GM18498 (cell line): ENCODE data around the gene TUBGCP5.

Experiments
- ATAC-seq: cut with Tn5 transposase; IDR thresholded peaks from one replicate; pipeline ENCODE4 v1.9.1; 2021; ENCODE audit warnings: mild to moderate bottlenecking, moderate library complexity; ENCODE audit not compliant: unreplicated experiment

TUBGCP5 gene

DNA sequence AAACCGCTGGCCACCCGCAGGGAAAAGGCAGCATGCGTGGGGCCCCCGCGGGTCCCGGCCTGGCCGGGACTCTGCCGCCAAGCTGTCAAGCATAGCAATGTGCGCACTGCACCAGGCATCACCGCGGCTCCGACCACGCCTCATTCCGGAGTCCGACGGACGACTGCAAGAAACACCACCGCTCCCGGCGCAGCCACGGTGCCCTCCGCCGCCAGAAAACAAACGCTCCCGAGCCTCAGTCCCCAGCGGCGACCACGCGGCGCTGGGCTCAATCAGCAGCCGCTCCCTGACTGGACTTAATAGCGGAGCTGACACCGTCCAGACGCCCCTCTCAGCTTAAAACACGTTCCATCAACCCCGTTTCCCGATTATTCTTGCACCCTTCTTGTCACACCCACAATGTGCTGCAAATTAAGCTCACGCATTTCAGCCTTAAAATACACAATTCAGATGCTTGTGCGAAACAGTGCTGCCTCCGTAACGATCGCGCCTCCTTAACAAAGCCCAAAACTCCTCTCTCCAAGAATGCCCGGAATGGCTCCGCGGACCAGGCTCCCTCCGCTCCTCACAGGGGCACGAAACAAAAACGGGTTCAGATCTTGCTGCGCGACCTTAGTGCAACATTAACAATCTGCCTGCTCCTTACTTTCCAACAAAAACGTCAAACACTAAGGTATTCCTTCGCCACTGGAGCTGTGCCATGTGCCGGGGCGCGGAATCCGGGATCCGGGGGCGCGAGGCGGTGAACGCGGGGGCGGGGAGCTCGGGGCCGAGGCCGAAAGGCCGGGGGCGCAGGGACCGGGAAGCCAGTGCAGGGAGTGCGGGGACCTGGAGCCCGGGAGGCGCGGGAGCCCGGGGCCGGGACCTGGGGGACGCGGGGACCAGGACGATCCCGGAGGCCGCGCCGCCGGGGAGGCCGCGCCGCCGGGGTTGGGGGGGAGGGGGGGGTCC is 59.9 kb downstream of the TUBGCP5 start:
- peak; percentile 64 for ATAC-seq

DNA sequence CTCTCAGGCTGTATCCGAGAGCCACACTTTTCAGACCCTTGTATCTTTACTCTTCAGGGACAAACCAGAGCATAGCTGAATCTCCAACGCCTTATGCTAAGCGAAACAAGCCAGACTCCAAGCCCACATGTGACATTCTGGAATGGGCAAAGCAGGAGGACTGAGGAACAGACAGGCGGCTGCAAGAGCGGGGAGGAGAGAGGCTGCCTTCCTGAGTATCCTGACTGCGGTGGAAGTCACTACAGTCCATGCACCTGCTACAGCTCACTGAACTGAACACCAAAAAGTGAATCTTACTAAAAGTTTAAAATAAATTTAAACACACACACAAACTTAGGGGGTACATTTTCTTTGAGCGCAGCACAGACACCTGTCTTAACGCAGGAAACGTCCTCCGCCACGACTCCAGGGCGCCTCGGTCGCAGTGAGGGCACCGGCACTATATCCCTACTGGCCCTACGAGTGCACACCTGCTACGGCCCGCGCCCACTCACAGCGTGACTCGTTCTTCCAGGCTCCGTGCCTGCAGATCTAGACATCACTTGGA is 60.6 kb downstream of the TUBGCP5 start:
- ATAC-seq = peak; percentile 32

DNA sequence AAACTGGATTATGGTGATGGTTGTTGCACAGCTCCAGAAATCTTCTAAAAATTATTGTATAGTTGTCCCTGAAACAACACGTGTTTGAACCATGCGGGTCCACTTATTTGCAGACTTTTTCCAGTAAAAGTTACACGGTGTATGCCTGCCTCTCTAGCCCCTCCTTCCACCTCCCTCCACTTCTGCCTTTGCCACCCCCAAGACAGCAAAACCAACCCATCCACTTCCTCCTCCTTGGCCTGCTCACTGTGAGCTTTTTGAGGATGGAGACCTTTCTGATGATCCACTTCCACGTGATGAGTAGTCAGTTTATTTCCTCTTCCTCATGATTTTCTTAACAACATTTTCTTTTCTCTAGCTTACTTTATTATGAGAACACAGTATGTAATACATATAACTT is 64.6 kb downstream of the TUBGCP5 start:
- ATAC-seq = no peak

DNA sequence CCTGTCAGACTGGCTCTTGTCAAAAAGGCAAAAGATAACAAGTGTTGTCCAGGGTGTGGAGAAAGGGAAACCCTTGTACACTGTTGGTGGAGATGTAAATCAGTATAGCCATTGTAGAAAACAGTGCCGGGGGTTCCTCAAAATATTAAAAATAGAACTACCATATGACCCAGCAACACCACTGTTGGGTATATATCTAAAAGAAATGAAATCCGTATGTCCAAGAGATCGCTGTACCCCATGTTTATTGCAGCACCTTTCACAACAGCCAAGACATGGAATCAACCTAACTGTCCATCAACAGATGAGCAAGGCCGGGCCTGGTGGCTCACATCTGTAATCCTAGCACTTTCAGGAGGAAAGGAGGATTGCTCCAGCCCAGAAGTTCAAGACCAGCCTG is 65.4 kb downstream of the TUBGCP5 start:
- ATAC-seq = no peak

DNA sequence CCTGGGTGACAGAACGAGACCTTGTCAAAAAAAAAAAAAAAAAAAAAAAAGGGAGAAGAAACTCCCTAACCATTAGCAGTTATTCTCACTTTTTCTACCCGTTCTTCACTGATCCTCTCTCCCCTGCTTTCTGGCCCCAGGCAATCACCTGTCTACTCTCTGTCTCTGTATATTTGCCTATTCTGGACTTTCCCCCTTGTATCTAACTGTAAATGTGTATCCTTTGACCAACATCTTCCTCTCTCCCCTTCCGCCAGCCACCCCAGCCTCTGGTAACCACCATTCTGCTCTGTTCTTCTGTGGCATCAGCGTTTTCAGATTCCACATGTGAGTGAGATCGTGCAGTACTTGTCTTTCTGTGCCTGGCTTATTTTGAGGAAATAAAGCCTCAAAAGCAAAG is 66.1 kb downstream of the TUBGCP5 start:
- ATAC-seq = no peak

DNA sequence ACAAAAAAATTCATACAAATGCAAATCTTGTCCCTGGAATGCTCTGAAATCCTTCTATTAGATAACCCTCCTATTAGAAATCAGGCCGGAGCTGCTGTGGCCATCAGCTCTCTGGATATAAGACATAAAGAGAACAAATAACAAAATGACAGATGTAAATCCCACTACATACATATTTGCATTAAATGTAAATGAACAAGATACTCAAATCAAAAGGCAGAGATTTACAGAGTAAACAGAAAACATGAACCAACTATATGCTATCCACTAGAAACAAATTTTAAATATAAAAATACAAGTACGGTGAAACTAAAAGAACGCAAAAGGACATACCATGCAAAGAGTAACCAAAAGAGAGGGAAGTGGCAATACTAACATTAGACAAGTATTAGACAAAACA is 69.9 kb downstream of the TUBGCP5 start:
- no peak for ATAC-seq

DNA sequence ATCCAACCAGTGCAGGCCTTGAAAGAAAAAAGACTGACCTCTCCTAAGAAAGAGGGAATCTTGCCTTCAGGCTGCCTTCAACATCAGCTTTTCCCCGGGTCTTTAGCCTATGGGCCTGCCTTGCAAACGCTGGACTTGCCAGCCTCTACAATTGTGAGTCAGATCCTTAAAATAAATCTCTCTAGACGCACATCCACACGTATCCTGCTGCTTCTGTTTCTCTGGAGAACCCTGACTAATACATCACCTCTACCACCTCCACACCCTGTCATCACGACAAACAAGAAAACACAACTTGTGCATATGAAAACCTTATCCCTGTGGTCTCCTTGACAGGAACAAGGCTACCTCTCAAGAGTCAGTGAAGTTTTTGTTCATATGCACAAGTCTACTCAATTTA is 71.0 kb downstream of the TUBGCP5 start:
- no peak for ATAC-seq

DNA sequence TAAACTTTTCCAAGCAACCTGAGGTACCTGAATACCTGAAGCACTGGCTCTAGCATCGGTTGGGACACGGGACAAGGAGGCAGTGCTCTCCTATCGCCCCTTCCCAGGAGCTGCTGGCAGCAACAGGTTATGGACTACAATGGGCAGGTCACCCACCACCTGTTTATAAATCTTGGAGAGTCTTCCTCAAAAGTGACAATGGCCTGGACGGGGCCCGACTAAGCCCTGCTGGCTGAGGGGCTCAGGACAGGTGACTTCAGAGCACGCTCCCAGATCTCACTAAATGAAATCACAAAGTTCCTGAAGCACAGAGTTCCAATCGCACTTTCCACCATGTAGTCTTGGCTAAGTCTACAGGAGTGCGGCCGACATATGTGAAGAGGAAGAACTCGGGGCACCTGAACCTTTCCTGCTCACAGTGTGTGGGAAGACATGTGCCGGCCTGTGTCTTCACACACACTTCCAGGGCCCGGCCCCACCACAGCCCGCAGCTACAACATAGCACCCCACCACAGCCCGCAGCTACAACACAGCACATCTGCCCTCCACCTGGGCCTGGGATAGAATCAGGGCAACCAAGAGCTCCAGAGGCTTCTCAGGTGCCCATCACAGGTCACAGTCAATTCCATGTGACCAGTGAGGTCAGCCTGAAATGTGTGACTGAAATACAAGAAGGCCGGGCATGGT is 72.1 kb downstream of the TUBGCP5 start:
- no peak for ATAC-seq

DNA sequence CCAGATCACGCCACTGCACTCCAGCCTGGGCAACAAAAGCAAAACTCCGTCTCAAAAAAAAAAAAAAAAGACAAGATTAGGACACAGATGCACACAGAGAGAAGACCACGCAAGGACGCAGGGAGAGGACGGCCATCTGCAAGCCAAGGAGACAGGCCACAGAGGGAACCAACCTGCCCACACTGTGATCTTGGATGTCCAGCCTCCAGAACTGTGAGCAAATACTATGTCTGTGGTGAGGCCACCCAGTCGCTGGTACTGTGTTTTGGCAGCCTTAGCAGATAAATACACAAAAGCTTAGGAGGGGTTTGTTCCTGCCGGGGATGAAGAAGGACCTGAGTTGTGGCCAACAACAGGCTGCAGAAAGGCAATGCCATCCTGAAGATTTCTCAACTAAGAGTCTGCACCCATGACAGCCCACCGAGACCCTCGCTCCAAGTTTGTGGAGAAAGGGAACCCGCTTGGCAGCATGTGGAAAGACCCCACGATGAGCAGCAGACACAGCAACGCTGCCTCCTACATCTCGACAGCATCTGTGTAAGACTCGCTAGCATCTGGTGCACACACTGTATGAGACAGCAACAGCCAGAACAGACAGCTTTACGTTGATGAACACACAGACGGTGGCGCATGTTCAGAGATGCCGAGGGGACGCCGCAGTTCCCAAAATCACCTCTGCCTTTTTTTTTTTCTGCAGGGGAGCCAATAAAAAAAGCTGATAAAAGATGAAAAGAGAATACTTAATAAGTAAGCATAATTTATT is 72.9 kb downstream of the TUBGCP5 start:
- ATAC-seq = no peak

DNA sequence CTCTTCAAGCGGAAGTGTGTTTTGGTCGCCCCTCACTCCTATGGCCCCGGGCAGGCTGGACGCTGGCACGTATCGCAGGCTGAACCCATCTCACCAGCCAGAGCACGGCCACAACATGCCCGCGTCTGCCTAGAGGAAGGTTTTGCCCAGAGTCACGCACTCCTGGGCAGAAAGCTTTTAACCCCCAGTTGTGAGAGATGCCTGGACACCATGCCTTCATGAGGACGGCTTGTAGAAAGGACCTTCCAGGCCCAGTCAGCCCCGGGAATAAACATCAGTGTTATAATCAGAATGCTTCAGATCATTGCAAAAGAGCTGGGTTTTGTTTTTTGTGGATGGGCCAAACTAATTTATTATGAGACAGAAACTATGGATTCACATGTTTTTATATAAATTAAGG is 75.7 kb downstream of the TUBGCP5 start:
- no peak for ATAC-seq

DNA sequence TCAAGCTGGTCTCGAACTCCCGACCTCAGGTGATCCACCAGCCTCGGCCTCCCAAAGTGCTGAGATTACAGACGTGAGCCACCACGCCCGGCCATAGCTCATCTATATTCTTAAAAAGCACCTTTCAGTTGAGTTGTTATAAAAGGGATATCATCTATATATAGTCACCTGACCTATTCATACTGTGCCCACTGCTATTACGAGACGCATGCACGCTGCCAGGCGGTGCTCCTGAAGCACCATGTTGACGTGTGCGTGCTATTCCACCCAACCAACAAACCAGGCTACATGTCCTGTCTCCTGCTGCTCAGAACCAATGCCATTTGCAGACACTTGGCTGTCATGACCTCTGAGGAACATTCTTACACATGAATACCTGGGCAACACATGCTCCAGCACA is 76.8 kb downstream of the TUBGCP5 start:
- no peak for ATAC-seq

DNA sequence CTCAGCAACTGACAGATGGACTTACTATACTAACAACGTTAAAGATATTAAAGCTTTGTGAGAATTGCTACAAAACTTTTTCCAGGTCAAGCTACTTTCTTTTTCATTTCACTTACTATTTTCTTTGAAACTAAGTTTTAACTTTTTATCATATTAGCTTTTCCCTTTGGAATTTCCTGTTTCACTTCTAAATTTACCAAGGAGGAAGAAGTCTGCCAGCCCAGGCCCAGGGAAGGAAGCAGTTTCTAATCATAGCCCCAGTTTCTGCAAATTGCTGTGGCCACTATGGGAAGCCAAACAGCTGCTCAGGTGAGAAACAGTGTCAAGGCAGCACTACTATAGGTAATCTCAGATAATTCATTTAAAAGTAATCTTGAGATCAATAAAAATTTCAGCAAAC is 77.6 kb downstream of the TUBGCP5 start:
- ATAC-seq = no peak

DNA sequence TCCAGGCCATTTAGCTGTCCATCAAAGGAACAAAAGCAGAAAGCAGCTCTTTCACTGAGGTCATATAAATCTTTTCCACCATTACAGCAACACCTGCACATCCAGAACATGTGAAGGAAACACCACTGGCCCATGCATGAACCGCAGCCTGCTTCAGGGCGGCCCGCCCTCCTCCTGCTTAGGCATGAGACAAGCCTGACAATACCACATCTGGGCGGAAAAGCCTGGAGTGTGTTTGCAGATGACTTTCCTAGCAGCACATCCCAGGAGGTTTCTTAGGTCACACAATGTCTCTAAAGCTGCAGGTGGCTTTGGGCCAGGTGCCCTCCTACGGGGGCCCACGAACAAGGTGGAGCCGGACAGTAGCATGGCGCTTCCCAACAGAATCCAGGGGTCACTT is 78.8 kb downstream of the TUBGCP5 start:
- no peak for ATAC-seq

DNA sequence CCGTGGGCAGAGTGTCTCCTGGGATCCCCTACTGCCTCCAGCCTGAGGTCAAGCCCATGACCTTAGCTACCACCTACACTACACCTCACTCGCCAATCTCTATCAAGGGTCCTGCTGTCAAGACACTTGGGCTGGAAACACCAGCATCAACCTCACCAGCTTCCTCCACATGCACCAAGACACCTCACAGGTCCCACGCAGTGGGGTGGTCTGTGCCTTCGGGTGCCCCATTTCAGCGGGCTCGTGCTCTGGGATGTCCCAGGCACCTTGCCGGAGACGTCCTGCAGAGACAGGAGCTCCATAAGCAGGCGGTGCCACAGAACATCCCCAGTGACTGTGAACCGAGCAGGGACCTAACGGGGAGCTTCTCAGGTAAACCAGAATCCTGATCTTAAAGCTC is 79.2 kb downstream of the TUBGCP5 start:
- ATAC-seq = no peak

DNA sequence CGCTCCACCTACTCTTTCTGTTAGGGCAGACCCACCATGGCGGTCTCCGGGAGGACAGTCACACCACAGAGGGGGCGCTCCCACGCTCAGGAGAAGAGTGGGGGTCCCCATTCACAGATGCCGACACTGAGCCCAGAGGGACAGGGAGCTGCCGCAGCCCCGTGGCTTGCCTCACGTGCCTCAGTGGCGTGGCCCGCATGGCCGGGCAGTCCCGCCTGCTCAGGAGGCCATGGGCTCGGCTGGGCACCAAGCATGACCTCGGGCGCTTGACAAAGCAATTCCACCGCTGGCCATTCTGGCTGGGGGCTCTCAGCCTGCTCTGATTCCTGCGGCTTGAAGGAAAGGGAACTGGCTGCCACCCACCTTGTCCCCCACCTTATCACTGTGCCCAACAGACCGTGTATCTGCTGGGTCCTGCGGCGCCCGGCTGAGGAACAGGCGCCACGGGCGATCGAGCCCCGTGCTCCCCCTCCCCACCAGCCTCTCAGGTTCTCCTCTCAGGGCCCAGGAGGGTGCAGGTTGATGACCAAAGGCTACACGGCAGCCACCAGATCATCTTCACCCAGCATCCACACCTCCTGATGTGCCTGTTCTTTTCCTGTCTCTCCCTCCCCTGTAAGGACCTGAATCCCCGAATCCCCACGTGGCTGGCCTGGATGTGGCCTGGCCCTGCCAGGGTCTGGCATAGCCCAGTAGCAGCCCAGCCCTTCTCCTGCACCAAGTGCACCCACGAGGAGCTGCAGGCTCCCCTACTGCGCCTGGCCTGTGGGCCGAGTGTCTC is 79.9 kb downstream of the TUBGCP5 start:
- ATAC-seq = no peak

DNA sequence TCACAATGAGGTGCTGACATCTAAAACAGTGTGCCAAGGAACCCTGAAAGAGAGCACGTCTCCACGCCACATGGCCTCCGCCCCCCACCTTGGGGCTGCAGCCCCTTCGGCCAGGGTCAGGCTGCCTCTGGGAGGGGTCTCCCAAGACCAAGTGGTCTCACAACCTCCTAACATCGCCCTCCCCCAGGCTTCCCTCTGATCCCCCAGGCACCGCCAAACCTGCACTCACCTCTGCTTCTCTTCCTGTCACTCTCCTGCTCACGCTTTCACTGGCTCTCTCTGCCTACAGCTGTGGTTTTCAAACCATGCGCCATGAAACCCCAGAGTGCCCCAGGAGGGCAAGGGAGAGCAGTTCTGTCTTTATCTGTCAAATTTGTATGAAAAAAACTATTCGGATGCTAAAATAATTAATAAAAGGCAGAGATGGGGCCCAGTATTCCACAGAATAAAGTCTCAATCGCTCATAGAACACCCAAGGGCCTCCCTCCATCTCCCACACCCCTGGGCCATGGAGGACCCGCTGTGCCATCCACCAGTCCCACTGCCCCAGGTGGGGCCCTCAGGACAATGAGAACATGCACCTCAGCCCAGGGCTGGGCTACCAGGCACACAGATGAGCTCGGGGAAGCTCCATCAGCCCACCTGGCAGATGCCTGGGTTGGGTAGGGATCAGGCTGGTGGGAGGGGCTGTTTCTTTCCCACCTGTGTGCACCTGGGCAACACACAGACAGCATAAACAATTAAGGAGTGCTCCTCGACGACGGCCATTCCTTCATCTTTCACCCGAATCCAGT is 80.7 kb downstream of the TUBGCP5 start:
- ATAC-seq = no peak

DNA sequence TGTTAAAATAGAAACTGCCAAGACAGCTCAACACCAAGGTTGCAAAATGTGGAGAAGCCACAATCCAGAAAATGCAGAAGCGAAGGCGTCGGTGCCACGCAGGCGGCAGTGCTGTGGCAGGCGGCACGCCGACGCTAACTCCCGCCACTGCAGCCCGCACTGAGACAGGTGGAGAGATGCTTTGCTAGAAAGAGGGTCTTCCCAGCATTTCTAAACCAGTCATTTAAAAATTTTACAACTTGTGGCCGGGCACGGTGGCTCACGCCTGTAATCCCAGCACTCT is 82.5 kb downstream of the TUBGCP5 start:
- no peak for ATAC-seq

DNA sequence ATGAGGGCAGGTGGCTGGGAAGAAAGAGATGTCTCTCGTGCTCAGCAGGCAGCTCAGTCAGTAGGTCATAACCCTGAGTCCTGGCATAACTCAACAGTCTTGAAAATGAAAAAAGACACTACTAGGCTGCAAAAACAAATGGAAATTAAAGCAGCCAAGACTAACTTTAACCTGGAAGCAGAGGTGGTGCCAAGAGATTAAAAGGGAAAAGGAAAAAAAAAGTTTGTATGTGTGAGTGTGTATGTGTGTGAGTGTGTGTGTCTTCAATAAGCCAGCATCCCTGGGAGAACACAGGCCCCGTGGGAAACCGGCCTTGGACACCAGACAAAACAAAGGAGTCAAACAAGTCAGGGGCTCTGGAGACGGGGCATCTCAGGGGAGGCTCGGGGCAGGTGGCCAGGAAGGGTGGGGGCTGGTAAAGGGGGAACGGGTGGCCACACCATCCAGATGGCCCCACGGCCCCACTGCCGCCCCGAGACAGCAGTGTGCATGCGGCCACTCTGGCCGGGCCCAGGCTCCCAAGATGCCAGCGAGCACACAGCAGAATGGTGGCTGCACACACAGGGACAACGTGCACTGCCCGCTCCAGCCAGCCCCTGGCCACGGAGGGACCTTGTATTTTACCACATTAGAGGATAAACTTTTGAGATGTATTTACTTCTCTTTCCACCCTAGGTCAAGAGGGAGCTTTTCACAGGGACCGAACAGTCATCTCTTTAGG is 83.0 kb downstream of the TUBGCP5 start:
- ATAC-seq = no peak

DNA sequence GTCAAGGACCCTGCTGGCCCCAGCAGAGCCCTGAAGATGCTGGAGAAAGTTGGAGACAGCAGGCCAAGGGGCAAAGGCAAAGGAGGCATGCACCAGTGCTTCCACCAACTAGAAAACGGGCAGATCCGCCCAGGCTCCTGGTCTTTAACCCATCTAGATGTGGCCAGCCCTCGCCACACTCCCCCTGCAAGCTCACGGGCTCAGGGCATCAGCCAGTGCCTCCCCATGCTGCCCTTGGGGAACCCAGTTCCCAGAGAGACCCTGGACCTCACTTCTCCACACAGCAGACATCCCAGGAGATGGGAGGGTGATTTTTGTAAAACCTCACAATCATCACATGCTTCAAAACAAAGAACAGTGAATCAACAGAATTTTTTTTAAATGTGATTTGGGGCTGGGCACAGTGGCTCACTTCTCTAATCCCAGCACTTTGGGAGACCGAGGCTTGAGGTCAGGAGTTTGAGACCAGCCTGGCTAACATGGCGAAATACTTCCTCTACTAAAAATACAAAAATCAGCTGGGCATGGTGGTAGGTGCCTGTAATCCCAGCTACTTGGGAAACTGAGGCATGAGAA is 83.7 kb downstream of the TUBGCP5 start:
- ATAC-seq = no peak
